Central memory CD8-positive, alpha-beta T cell (primary cell): ENCODE measurements around the gene RMDN2.
"Not testable (repeated sequence)": the region's sequence is repeated elsewhere in the genome, so short reads cannot be mapped to it uniquely, and the experiment has no call there.

Source experiments
- ATAC-seq: fragments of 150-1000 bp; cut with Tn5 transposase; replicated peaks from 2 replicates; pipeline ENCODE4 v1.10.0; 2022; ENCODE audit warnings: mild to moderate bottlenecking, moderate FRiP score, moderate number of reproducible peaks; ENCODE audit not compliant: poor library complexity, severe bottlenecking; ENCODE audit errors: extremely low read depth
- DNase-seq, 2 donors: peaks; one replicate each; pipeline ENCODE4 v3.0.0; 2021; ENCODE audit warnings: low spot score in 2 of 2
- H3K27ac Mint-ChIP-seq: one replicate; pipeline ENCODE4 v1.8.0; 2022; ENCODE audit warnings: low read depth, mild to moderate bottlenecking, moderate library complexity, mixed read lengths
- H3K27me3 Mint-ChIP-seq: one replicate; pipeline ENCODE4 v1.8.0; 2022; ENCODE audit warnings: mixed read lengths
- H3K36me3 Mint-ChIP-seq: one replicate; pipeline ENCODE4 v1.8.0; 2022; ENCODE audit warnings: mild to moderate bottlenecking, moderate library complexity, mixed read lengths; ENCODE audit not compliant: insufficient read depth
- H3K4me1 Mint-ChIP-seq: one replicate; pipeline ENCODE4 v1.8.0; 2022; ENCODE audit warnings: mixed read lengths
- H3K4me3 Mint-ChIP-seq: one replicate; pipeline ENCODE4 v1.8.0; 2022; ENCODE audit warnings: mild to moderate bottlenecking, moderate library complexity, mixed read lengths
- H3K9me3 Mint-ChIP-seq: one replicate; pipeline ENCODE4 v1.8.0; 2022; ENCODE audit warnings: mixed read lengths

The RMDN2 gene

GRCh38 chr2:37985333-37985732 is 60.2 kb downstream of the RMDN2 start:
- no peaks in the 10 kb centered on the region for H3K27me3 Mint-ChIP-seq
- H3K36me3 Mint-ChIP-seq: no peaks in the 10 kb centered on the region
- H3K4me1 Mint-ChIP-seq: no peaks in the 10 kb centered on the region
- H3K4me3 Mint-ChIP-seq: no peak overlapping the region
- ATAC-seq: no peak
- no peak for DNase-seq
- H3K9me3 Mint-ChIP-seq: no peaks in the 10 kb centered on the region
- no peak overlapping the region for H3K27ac Mint-ChIP-seq

- DNase-seq (no peak), ATAC-seq (no peak)
- H3K27ac Mint-ChIP-seq: no peak overlapping the region
- no peaks in the 10 kb centered on the region for H3K9me3 Mint-ChIP-seq
- H3K4me1 Mint-ChIP-seq: no peaks in the 10 kb centered on the region
- H3K4me3 Mint-ChIP-seq: no peak overlapping the region
- no peaks in the 10 kb centered on the region for H3K36me3 Mint-ChIP-seq
- H3K27me3 Mint-ChIP-seq: no peaks in the 10 kb centered on the region
Observed at GRCh38 chr2:37987098-37987775, 62.1 kb downstream of the RMDN2 start.

- Mint-ChIP-seq H3K36me3 (no peaks in the 10 kb centered on the region), H3K9me3 (no peaks in the 10 kb centered on the region), H3K27ac (no peak overlapping the region), H3K27me3 (no peaks in the 10 kb centered on the region), H3K4me1 (no peaks in the 10 kb centered on the region), H3K4me3 (no peak overlapping the region)
- DNase-seq (no peak), ATAC-seq (no peak)
Observed at GRCh38 chr2:37992601-37993000, 67.5 kb downstream of the RMDN2 start.

GRCh38 chr2:37993143-37993542 is 68.1 kb downstream of the RMDN2 start:
- H3K9me3 Mint-ChIP-seq: no peaks in the 10 kb centered on the region
- DNase-seq: no peak
- H3K4me1 Mint-ChIP-seq: no peaks in the 10 kb centered on the region

GRCh38 chr2:37997629-37998028 is 72.5 kb downstream of the RMDN2 start:
- no peaks in the 10 kb centered on the region for H3K4me1 Mint-ChIP-seq

More at GRCh38 chr2:37993143-37993542, 68.1 kb downstream of the RMDN2 start:
- H3K27me3 Mint-ChIP-seq: no peaks in the 10 kb centered on the region
- no peaks in the 10 kb centered on the region for H3K36me3 Mint-ChIP-seq
- H3K27ac Mint-ChIP-seq: no peak overlapping the region
- no peak overlapping the region for H3K4me3 Mint-ChIP-seq
- ATAC-seq: no peak

GRCh38 chr2:38000485-38001222 is 75.6 kb downstream of the RMDN2 start:
- ATAC-seq (no peak), DNase-seq (no peak)
- H3K27ac Mint-ChIP-seq: no peak overlapping the region
- H3K4me1 Mint-ChIP-seq: no peaks in the 10 kb centered on the region
- no peaks in the 10 kb centered on the region for H3K36me3 Mint-ChIP-seq
- H3K4me3 Mint-ChIP-seq: no peak overlapping the region
- no peaks in the 10 kb centered on the region for H3K27me3 Mint-ChIP-seq
- H3K9me3 Mint-ChIP-seq: no peaks in the 10 kb centered on the region

More at GRCh38 chr2:37997629-37998028, 72.5 kb downstream of the RMDN2 start:
- H3K36me3 Mint-ChIP-seq: no peaks in the 10 kb centered on the region
- no peak overlapping the region for H3K27ac Mint-ChIP-seq
- no peak for ATAC-seq
- no peak for DNase-seq
- no peaks in the 10 kb centered on the region for H3K9me3 Mint-ChIP-seq
- H3K27me3 Mint-ChIP-seq: no peaks in the 10 kb centered on the region
- no peak overlapping the region for H3K4me3 Mint-ChIP-seq

GRCh38 chr2:38010187-38010586 is 85.1 kb downstream of the RMDN2 start:
- not testable (repeated sequence) for H3K36me3 Mint-ChIP-seq, H3K9me3 Mint-ChIP-seq, H3K4me3 Mint-ChIP-seq, H3K27ac Mint-ChIP-seq, ATAC-seq, H3K4me1 Mint-ChIP-seq, H3K27me3 Mint-ChIP-seq, DNase-seq

- ATAC-seq (no peak), DNase-seq (no peak)
- Mint-ChIP-seq H3K27ac (no peak overlapping the region), H3K9me3 (no peaks in the 10 kb centered on the region), H3K27me3 (no peaks in the 10 kb centered on the region), H3K36me3 (peaks cover 3% of the 10 kb centered on the region), H3K4me1 (no peaks in the 10 kb centered on the region), H3K4me3 (no peak overlapping the region)
Observed at GRCh38 chr2:38010995-38011394, 85.9 kb downstream of the RMDN2 start.

GRCh38 chr2:38013158-38013752 is 88.2 kb downstream of the RMDN2 start:
- ATAC-seq (no peak), DNase-seq (no peak)
- Mint-ChIP-seq H3K36me3 (peaks cover 2% of the 10 kb centered on the region), H3K4me3 (no peak overlapping the region), H3K9me3 (no peaks in the 10 kb centered on the region), H3K4me1 (no peaks in the 10 kb centered on the region), H3K27me3 (no peaks in the 10 kb centered on the region), H3K27ac (no peak overlapping the region)

- Mint-ChIP-seq H3K27me3 (no peaks in the 10 kb centered on the region), H3K27ac (no peak overlapping the region), H3K9me3 (no peaks in the 10 kb centered on the region), H3K4me1 (no peaks in the 10 kb centered on the region), H3K36me3 (peaks cover 2% of the 10 kb centered on the region), H3K4me3 (no peak overlapping the region)
- DNase-seq (no peak), ATAC-seq (no peak)
Observed at GRCh38 chr2:38016219-38016618, 91.1 kb downstream of the RMDN2 start.

- DNase-seq (no peak), ATAC-seq (no peak)
- Mint-ChIP-seq H3K4me1 (no peaks in the 10 kb centered on the region), H3K27me3 (no peaks in the 10 kb centered on the region), H3K27ac (no peak overlapping the region), H3K9me3 (no peaks in the 10 kb centered on the region), H3K36me3 (peaks cover 2% of the 10 kb centered on the region), H3K4me3 (no peak overlapping the region)
Observed at GRCh38 chr2:38017836-38018235, 92.7 kb downstream of the RMDN2 start.

GRCh38 chr2:38020359-38021069 is 95.4 kb downstream of the RMDN2 start:
- not testable (repeated sequence) for H3K27me3 Mint-ChIP-seq, ATAC-seq, DNase-seq, H3K9me3 Mint-ChIP-seq, H3K36me3 Mint-ChIP-seq, H3K4me3 Mint-ChIP-seq, H3K27ac Mint-ChIP-seq, H3K4me1 Mint-ChIP-seq
